HG03196 (cell line): ENCODE results near the gene FAM13A.
A peak's percentile ranks its signal among the peaks of the same experiment; 100 is the strongest.

Experiments used
- ATAC-seq: cut with Tn5 transposase; IDR thresholded peaks from one replicate; pipeline ENCODE4 v1.9.1; 2021; ENCODE audit not compliant: unreplicated experiment

The FAM13A gene

GRCh38 chr4:88753658-88754571 is 303.1 kb downstream of the FAM13A start:
- ATAC-seq, result no peak

- no peak for ATAC-seq
These were observed 304.2 kb downstream of the FAM13A start for GRCh38 chr4:88752754-88753153.

DNA sequence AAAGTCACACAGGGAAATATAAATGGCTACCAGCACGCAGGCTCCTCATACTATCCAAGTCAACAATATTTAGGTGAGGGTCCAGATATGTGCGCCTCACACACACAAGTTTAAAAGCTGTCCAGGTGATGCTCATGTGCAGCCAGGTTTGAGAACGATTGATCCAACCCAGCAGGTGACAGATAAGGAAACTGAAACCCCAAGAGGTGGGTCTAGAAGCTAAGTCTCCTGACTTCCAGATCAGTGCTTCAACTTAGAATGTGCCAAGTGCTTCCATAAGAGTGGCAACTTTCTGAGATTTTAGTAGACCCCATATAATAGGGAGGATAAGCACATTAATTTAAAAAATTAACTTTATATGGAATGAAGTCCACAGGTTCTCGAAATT is 304.9 kb downstream of the FAM13A start:
- ATAC-seq, result no peak

- ATAC-seq, result no peak
These were observed 305.5 kb downstream of the FAM13A start for GRCh38 chr4:88751258-88752075.

DNA sequence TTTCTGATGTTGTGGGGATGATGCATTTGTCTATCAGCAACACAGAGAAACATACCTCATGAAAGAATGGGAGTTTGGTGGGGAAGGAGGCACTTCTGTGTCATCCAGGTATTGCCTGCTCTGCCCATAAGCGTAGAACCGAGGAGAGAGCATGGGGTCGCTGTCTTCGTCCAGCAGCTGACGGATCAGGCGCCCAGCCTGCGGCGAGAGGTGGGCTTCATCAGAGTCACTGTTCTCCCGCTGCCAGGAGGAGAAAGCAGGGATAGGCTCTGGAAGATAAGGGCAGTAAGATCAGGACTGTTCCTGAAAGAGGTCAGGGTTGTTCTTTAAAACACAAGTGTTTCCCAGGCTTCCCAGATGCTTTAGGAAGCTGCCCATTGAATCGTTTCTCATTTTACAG is 306.6 kb downstream of the FAM13A start:
- ATAC-seq, result no peak

GRCh38 chr4:88747351-88747750 is 309.6 kb downstream of the FAM13A start:
- no peak for ATAC-seq

- no peak for ATAC-seq
These were observed 310.8 kb downstream of the FAM13A start for GRCh38 chr4:88746206-88746605.

GRCh38 chr4:88745581-88746163 is 311.3 kb downstream of the FAM13A start:
- no peak for ATAC-seq

DNA sequence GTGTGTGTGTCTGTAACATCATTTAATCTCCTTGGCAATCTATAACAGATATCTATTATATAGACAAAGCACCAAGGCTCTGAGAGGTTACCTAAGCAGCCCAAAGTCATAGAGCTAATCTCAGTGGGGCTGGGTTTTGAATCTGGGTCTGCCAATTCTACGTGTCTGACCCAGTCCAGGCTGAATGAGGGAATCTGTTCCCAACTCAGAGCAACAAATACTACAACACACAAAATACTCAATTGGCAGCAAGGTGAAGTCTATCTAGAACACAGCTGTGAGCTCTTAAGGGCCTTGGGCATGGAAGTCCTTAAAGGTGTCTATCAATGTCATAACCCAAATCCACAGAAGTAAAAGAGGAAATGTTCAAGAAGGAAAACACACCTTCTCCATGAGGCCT is 311.8 kb downstream of the FAM13A start:
- ATAC-seq, result no peak

DNA sequence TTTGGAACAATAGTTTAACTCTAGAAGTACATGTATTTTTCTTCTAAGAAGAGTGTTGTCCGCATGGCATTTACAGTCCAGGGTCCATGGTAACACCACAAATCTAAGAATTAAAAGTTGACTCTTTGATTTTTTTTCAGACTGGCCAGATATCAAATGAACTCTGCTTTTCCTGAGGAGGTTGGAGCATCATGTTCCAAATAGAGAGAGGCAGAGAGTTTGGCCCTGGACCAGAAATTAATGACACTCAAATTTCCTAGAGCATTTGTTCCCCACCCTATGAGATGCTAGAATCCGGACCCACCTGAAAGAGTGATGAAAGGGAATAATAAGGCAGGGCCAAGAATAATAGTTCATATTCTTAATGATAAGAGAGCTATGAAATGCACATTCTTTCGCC is 312.4 kb downstream of the FAM13A start:
- ATAC-seq, result no peak

- ATAC-seq, result no peak
These were observed 313.3 kb downstream of the FAM13A start for GRCh38 chr4:88743696-88744095.

GRCh38 chr4:88742561-88742960 is 314.4 kb downstream of the FAM13A start:
- ATAC-seq, result no peak

- ATAC-seq, result no peak
These were observed 318.8 kb downstream of the FAM13A start for GRCh38 chr4:88738180-88738579.

DNA sequence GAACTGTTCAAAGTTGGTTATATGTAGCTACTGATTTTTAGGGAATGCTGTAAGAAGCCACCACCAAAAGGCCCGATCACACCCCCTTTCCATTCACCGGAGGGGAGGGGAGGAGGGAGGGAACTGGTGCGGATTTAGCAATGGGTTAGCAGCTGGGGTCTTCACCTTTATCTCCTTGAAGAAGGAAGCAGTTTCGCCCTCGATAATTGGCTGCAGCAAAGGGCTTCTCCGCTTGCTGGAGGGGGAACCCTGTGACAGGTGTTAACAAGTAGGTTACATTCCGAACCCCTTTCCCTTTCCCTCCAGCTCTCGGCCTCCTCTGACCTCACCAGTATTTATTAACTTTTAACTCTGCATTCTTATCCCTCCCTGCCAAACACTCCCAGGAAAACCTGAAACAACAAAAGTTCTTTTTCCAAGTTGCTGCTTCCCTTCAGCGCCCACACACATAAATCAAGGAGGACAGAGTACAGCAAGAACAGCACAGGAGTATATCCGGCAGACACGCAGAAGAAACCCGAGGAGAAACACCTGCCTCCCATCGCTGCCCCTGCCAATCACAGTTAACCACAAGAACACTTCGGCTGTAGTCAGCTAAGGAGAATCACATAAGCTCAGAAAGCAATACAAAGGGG is 319.6 kb downstream of the FAM13A start:
- ATAC-seq, result peak; percentile 92

GRCh38 chr4:88736264-88736663 is 320.7 kb downstream of the FAM13A start:
- no peak for ATAC-seq

GRCh38 chr4:88735564-88735963 is 321.4 kb downstream of the FAM13A start:
- no peak for ATAC-seq

DNA sequence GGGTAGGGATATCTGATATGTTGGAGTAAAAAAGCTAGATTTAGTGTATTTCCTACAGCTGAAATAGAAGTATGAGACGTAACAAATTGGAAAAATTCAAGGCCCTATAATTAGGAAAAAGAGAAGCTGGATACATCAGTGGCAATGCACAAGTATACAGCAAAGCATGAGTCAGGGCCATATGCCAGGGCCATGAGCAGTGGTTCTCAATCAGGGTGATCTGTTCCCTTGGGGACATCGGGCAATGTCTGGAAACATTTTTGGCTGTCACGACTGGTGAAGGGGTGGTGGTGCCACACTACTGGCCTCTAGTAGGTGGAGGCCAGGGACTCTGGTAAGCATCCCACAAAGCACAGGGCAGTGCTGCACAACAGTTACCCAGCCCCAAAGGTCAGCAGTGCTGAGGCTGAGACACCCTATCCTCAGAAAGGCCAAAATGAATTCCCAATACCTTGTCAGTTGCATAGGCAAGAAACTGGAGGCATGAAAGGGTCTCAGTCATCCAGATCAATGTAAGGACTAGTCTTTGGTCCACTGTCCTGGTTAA is 322.5 kb downstream of the FAM13A start:
- no peak for ATAC-seq

GRCh38 chr4:88732714-88733368 is 324.1 kb downstream of the FAM13A start:
- ATAC-seq, result no peak

DNA sequence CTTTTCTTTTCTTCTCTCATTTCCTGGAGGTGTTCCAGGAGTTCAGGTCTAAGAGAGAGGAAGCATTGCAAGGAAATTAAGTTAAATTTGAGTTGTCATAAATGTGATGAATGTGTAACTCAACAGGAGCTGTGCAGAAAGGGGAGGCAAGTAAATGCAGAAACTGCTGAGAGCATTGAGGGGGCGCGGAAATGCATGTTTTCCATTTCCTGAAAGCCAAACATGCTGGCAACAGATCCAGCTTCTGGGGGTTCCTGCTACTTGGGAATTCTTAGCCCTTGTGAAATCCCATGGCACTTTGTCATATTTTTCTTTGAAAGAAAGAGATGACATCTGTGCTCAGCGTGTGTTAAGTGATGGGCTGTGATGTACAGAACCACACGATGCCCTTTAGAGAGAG is 325.6 kb downstream of the FAM13A start:
- no peak for ATAC-seq

DNA sequence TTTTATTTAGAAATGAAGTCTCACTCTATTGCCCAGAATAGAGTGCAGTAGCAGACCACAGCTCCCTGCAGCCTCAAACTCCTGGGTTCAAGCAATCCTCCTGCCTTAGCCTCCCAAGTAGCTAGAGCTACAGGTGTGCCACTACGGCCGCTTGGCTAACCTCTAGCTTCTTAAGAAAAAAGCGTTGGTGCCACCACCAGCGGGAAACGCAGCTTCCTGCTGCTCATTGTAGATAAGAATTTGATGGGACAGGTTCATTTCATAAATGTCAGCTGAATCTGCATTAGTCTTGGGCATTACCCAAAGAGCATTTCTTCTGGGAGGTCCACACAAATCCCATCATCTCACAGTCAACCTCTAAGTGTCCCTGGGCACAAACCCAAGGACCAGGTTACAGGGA is 326.2 kb downstream of the FAM13A start:
- ATAC-seq, result no peak
